NCI-H526 (cell line): ENCODE results near the gene ANO7.

ENCODE experiments used
- DNase-seq, 2 experiments: peaks; one replicate each; lab custom pipeline; 2025; lab: John Stamatoyannopoulos, UW

Gene ANO7

DNA sequence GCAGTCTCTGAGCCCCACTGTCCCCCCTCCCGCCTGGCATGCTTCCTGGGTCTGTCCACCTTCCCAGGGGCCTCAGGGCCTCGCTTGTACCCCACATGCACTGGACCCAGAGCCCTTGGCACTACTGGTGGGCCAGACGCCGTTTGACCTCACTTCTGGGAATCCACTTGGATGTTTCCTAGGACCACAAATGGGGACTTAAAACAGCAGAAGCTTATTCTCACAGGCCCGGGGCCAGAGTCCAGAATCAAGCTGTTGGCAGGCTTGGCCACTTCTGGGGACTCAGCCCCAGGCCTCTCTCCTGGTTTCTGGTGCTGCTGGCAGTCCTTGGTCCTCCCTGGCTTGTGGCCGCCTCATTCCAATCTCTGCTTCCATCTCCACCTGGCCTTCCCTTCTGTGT lies 19.6 kb downstream of the ANO7 start:
- DNase-seq = no peak

DNA sequence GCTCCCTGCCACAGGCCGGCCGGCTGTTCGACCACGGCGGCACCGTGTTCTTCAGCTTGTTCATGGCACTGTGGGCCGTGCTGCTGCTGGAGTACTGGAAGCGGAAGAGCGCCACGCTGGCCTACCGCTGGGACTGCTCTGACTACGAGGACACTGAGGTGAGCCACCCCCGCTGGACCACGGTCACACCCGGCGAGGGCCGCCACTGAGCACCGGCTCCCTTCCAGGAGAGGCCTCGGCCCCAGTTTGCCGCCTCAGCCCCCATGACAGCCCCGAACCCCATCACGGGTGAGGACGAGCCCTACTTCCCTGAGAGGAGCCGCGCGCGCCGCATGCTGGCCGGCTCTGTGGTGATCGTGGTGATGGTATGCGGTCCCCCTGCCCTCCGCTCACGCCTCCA lies 20.8 kb downstream of the ANO7 start:
- no peak for DNase-seq

DNA sequence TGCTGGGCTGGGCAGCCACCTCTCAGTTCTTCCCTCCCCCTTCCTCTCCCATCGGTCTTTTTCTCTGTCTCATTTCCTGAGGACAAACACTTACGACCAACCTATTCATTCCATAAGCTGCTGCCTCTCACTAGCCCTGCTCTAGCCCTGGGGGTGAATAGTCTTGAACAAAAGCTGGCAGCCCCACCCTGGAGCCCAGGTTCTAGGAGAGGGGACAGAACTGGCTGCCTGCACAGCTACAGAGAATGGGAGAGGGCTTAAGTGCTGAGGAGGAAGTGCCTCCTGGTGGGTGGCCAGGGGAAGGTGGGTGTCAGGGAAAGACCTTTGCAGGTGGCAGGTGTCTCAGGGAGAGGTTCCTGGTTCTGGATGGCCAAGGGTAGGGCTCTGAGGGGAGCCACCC lies 22.8 kb downstream of the ANO7 start:
- peak in 1 of 2 experiments; percentile 30 for DNase-seq

DNA sequence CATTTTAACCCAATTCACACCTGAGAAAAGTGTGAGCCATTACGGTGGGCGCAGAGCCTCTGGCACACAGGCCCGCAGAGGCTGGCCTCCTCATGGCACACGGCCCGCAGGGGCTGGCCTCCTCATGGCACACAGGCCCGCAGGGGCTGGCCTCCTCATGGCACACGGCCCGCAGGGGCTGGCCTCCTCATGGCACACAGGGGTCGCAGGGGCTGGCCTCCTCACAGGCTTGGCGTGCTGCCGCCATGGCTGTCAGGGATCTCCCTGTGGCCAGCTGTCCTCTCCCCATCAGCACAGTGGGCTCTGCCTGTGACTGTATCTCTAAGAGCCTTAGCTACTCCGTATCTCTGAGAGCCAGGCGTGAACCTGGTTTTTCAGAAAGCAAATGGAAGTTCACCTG lies 24.6 kb downstream of the ANO7 start:
- no peak for DNase-seq

DNA sequence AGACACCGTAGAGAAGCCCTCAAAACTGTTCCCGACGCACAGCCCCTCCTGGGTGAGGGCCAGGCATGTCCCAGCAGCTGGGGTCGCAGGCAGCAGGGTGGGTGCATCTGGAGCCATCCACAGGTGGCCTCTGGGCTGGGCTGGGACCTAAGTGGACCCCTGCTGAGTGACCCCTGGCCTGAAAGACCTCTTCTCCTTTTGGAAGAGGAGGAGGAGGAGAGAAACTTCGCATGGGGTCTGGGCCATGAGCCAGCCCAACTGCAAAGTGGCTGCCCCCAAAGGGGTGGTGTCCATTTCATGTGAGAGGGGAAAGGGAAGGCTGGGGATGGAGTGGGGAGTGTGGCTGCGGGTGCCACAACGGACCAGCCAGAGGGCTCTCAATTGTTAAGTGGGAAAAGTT lies 25.1 kb downstream of the ANO7 start:
- DNase-seq = no peak

DNA sequence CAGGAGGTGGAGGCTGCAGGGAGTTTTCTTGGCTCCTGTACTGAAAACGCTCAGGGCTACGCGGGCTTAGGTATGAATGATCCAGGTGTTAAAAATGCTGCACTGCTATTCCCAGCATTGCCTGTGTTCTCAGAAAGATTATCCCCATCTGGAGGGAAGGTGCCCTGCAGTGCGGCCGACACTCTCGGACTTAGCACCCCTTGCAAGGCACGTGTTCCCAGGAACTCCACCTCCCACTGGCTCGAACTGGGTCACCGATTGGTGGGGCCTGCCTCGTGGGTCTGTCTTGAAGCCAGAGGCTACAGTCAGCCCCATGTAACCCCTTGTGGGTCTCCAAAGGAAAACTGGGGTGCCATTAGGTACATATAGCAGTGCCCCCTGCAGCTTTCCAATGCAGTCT lies 25.7 kb downstream of the ANO7 start:
- DNase-seq = no peak

DNA sequence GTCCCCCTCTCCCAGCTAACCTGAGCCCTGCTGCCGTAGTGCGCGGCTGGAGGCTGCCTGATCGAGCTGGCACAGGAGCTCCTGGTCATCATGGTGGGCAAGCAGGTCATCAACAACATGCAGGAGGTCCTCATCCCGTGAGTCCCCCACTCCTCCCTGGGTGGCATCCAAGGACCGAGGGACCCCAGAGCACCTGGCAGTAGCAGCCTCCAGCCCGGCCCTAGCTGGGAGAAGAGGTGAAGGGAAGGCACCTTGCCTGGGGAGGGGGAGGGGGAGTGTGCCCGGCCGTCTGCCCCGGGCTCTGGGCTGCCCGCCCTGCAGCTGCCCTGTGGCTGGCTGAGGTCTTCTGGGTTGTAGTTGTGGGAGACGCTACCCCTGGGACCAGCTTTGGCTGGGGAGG lies 26.3 kb downstream of the ANO7 start:
- DNase-seq = no peak

DNA sequence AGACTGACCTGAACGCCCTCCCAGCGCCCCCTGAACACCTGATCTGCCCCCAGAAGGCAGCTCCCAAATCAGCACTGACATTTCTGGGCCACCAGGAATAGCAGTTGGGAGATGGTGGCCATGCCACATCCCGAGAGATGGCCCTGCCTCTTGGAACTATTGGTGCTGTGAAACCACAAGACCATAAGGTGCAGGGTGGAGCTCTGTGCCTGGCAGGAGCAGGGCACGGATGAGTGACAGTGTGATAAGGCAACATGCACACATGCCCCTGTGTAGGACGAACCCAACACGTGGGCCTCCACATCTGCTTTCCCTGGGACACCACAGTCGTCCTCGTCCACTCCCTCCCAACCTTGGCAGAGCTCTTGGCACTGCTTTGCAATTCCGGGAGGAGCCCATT lies 26.9 kb downstream of the ANO7 start:
- peak in 1 of 2 experiments; percentile 38 for DNase-seq

DNA sequence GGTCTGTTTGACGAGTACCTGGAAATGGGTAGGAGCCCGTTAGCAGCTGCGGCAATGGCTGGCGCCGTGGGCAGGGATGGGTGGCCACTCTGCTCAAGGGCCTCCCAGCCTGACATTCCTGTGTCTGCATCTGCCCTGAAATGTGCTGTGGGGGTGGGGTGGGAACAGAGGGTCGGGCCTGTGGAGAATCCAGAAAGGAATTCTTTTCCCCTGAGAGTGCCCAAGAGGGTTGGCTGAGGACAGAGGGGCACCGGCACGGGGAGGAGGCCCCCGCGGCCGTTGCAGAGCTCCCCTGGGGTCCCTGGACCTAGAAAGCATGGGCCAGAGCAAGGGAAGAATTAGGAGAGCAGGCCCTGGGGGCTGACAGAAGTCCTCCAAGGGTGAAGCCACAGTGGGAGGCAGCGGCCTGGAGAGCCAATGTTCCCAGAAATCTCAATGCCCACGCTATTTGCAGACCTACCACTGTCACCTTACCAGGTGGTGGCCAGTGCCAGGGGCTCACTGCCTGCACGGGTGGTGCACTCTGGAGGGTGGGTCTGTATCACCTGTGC lies 27.8 kb downstream of the ANO7 start:
- DNase-seq = no peak

DNA sequence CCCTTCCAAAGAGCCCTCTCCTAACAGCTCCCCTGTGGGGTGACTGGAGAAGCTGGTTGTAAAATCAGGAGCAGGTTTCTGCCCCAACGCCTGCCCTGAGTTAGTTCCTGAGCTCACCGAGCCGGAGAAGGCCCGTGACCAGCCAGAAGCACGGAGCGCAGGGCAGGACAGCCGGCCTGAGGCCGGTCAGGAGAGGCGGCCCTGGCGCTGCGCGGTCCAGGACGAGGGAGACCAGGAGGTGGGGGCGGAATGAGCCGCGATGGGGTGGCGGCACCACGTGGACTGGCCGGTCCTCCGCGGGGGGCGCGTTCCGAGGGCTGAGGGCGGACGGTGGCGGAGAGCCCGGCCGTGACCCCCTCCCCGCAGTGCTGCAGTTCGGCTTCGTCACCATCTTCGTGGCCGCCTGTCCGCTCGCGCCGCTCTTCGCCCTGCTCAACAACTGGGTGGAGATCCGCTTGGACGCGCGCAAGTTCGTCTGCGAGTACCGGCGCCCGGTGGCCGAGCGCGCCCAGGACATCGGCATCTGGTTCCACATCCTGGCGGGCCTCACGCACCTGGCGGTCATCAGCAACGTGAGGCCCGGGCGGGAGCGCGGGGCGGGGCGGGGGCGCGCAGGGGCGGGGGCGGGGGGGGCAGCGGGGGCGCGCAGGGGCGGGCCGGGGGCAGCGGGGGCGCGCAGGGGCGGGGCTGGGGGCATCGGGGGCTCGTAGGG lies 29.0 kb downstream of the ANO7 start:
- DNase-seq = peak; percentile 65 to 88

DNA sequence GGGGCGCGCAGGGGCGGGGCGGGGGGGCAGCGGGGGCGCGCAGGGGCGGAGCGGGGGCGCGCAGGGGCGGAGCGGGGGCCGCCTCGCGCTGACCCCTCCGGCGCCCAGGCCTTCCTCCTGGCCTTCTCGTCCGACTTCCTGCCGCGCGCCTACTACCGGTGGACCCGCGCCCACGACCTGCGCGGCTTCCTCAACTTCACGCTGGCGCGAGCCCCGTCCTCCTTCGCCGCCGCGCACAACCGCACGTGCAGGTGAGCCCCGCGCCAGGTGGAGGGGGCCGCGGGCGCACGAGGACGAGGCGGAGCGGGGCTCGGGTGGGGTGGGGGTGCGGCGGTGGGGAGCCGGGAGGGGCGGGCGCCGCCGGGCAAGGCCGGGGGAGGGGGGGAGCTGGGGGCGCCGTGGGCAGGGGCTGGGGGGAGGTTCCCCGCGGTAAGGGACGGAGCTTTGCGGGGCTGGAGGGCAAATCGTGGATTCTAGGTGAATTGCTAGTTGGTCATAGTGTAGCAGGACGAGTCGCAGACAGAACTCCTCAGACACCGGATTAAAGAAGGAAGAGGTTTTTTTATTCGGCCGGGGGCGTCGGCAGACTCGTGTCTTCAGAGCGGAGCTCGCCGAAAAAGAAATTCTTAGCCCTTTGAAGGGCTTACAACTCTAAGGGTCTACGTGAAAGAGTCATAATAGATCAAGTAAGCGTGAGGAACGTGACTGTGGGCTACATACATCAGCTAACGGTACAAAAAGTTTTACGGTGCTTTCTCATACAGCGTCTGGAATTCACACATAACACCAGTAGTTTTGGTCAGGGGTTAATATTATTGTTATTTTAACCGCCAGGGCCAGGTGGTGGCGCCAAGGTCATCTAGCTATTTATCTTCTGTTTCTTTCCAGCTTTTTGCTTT lies 29.9 kb downstream of the ANO7 start:
- peak in 1 of 2 experiments; percentile 73 for DNase-seq

DNA sequence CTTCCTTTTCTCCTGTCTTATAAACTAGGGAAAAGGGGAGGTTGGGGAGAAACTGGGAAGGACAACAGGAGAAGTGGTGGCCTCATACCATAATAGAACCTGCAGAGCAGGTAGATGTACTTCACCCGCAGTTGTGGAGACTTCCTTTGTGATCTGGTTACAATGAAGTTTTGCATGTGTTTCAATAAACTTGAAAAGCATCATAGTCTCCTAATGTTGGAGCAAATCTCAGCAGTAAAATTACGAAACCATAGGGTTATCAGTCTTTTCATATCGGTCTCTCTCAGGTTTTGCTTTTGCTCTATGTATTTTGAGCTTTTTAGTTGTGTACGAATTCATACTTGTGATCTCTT lies 30.5 kb downstream of the ANO7 start:
- peak in 1 of 2 experiments; percentile 60 for DNase-seq

DNA sequence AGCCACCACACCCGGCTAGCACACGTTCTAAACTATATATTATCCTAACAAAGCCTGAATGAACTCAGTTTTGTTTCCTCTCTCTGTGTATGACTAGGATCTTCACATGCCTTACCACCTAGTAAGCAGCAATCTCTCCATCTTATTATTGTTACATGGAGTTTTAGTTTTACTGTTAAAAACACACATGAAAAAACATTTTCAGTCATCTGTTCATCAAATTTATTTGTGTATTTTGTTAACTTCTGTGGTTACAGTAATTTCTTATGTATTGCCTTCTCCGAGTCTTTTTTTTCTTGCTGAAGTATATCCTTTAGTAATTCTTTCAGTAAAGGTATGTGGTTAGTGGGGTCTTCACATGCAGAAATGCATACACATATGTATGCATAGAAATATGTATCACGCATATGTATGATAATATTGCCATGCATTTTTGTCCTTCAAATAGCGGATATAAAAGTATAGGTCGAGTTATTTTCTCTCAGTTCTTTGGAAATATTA lies 31.4 kb downstream of the ANO7 start:
- no peak for DNase-seq

DNA sequence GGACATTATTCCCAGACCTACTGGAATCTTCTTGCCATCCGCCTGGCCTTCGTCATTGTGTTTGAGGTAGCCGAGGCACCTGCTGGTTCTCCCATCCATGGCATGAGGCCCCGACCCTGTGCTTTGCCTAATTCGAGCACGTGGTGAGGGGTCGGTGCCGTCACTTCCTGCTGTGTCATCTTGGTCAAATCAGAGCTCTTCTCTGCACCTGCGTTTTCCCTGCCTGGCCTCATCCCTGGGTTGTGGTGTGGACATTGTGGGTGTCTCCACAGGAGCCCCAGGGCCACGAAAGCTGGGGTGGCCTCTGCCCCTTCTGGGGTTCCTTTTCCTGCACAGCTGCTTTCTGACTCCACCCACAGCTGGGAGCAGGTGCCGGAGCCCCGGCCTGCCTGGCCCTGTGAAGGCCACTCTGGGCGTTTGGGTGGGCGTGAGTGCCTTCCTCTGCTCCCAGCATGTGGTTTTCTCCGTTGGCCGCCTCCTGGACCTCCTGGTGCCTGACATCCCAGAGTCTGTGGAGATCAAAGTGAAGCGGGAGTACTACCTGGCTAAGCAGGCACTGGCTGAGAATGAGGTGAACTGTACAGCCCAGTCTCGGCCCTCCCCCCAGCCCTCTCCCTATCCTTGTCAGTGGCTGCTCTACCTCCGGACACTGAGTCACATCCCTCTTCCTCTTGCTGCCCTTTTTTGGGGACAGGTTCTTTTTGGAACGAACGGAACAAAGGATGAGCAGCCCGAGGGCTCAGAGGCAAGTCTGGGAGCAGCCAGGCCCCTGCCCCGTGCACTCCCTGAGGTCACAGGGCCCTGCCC lies 34.9 kb downstream of the ANO7 start:
- no peak for DNase-seq

DNA sequence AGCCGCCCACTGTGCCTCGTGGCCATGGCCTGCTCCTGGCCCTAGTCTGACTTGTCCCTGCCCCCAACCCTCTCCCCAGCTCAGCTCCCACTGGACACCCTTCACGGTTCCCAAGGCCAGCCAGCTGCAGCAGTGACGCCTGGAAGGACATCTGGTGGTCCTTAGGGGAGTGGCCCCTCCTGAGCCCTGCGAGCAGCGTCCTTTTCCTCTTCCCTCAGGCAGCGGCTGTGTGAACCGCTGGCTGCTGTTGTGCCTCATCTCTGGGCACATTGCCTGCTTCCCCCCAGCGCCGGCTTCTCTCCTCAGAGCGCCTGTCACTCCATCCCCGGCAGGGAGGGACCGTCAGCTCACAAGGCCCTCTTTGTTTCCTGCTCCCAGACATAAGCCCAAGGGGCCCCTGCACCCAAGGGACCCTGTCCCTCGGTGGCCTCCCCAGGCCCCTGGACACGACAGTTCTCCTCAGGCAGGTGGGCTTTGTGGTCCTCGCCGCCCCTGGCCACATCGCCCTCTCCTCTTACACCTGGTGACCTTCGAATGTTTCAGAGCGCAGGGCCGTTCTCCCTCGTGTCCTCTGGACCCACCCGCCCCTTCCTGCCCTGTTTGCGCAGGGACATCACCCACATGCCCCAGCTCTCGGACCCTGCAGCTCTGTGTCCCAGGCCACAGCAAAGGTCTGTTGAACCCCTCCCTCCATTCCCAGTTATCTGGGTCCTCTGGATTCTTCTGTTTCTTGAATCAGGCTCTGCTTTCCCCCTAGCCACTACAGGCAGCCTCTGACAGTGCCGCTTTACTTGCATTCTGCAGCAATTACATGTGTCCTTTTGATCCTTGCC lies 35.8 kb downstream of the ANO7 start:
- peak in 1 of 2 experiments; percentile 59 for DNase-seq

DNA sequence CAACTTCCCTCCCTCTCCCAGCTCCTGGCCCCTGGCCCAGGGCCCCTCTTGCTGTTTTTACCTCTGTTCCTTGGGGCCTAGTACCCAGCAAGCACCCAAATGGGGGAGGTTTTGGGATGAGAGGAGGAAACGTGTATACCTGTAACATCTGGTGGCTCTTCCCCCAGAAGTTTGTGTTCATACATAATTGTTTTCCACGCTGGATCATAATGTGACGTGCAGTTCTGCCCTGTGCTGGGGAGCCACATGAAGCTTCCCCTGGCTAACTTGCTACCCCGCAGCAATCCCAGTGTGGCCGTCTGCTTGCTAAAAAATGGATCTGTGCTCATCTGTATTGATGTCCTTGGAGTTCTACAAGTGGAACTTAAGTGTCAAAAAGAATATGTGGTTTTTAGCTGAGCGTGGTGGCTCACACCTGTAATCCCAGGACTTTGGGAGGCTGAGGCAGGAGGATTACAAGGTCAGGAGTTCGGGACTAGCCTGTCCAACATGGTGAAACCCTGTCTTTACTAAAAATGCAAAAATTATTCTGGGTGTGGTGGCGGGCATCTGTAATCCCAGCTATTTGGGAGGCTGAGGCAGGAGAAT lies 36.5 kb downstream of the ANO7 start:
- no peak for DNase-seq

DNA sequence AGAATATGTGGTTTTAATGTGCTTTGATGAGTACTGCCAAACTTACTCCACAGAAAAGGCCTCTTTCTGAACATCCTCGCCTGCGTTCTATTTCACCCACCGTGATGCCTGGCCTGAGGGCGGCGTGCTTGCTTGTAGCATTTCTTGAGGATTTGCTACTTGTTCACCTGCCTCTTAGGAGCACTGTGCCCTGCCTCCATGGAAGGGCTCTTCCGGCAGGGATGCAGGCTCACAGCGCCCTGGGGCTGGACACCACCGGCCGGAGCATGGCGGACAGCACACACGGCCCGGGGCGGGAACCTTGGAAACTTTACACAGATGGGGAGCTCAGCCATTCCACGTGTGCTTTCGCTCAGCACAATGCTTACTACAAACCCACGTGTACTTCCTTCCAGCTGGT lies 37.1 kb downstream of the ANO7 start:
- DNase-seq = no peak

DNA sequence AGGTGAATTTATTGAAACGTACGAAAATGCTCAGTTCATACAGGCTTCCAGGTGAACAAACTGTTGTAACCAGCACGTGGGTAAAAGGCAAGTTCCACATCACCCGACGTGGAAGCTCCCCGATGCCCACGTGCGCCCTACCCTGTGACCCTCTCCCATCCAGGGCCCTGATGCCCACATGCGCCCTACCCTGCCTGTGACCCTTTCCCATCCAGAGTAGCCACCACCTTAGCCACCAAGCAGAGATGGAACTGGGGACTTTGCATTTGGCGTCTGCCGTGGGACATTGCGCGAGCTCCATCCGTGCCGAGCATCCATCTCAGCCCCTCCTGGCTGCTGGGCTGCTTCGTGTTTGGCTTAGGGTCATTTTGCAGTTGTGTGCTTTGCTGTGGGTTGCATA lies 37.5 kb downstream of the ANO7 start:
- DNase-seq = no peak

DNA sequence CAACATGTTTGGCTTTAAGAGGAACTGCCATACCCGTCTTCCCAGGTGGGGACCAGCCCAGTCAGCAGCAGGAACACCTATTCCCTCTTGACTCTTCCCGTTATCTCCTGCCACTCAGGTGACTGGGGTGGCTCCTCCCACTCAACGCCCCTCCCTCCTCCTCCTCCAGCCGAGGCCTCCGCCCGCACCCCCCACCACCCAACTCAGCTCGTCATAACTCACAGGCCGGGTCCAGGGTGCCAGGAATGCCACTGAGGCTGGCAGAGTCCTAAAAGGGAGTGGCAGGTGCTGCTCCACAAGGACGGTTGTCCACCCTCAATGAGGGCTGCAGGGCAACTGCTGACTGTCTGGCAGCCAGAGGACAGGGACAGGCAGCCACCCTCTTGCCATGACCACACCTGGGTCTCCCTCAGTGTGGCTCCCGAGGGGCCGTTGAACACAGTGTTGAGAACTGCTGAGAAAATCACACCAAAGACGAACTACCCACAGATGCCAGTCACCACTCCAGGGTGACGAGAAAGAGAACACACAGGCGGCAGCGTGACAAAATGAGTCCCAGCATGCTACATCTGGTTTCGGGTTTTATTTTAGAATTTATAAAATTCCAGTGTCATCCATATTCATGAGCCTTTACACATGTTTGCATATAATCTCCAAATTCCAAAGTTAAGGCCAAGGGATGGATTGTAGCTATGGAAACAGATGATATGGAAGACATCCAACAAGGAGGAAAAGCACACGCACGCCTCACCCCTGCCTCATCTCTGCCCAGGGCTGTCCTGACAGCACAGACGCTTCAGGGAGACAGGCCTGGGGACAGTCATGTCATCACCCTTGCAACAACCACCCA lies 38.5 kb downstream of the ANO7 start:
- no peak for DNase-seq

DNA sequence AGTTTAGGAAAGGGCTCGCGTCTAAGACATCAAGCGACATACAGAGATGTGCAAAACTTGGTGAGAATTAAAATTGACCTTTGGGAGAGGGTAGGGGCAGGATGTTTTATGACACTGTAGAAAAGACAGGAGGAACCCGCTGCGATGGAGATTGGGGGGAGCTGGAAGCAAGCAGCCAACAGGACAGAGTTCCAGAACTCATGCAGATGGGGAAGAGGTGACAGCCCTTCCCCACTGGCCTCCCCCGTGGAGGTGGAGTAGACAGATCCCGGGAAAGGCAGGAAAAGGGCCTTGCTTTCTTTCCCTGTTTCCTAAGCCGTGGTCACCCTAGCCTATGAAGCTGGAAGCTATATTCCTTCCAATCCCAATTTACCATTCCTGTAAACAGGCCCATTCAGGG lies 39.1 kb downstream of the ANO7 start:
- DNase-seq = no peak
